Urothelium cell line (cell line): ENCODE measurements around the gene SLC19A1.

ENCODE experiments used
- DNase-seq: peaks from one replicate; pipeline ENCODE4 v3.0.0; 2011; ENCODE audit warnings: low spot score, mixed read lengths
- FAIRE-seq: peaks from 2 replicates; lab custom pipeline; 2011; peaks lifted over from hg19 to GRCh38; lab: Jason Lieb, UNC

SLC19A1 gene

DNA sequence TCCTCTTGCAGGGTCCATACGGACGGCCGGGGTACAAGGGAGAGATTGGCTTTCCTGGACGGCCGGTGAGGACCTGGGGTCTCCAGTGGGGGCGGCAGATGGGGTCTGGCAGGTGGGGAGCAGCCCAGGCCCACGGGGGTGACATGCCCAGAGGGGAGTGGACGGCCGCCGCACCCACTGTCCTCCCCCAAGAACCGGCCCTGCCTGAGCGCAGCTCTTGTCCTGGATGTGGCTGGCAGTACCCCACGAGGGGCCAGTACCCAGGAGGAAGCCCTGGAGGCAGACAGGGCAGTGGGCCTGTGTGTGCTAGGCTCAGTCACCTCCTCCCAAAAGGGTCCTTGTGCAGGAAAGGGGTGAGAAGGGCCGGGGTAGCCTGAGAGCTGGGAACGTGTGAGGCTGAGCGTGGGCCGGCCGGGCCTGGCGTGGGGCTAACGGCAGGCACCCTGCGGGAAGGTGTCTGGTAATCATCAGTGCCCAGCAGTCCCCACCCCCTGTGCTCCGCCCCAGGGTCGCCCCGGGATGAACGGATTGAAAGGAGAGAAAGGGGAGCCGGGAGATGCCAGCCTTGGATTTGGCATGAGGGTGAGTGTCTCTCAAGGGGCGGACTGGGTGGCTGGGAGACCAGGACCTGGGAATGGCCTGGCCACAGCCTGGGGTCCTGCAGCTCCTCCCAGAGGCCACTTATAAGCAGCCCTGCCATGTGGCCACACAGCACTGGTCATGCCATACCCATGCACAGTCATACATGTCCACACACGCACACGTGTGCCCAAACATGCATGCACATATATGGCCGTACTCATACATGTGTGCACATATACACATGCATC, 47.2 kb downstream of the SLC19A1 start:
- DNase-seq (no peak), FAIRE-seq (peak; percentile 65)

DNA sequence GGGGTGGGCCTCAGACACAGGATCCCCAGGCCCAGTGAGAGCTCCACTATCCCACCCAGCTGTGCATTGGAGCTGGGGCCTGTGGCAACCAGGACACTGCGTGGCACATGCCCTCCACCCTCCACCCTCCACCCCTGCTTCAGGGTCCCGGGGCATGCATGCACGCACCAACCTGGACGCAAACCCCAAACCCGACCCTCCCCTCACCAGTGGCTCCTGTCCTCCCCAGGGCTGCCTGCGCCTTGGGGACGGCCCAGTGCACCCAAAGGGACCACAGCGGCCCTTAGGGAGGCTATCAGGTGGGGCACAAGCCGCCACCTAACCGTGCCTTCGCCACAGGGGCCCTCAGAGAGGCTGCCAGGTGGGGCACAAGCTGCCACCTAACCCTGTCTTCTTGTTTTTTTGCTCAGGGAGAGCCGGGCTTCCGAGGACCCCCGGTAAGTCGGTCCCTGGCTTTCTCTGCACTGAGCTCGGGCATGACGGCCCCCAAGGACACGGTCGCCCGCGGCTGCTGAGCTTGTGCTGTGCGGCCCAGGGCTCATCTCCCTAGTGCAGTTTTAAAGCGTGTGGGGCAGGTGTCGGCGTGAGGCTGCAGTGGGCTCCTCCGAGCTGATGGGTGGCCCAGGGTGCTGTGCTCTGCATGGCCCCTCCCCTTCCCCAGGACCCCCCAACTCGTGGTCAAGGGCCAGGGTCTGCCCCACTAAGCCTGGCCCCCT, 47.9 kb downstream of the SLC19A1 start:
- DNase-seq (no peak), FAIRE-seq (no peak)

DNA sequence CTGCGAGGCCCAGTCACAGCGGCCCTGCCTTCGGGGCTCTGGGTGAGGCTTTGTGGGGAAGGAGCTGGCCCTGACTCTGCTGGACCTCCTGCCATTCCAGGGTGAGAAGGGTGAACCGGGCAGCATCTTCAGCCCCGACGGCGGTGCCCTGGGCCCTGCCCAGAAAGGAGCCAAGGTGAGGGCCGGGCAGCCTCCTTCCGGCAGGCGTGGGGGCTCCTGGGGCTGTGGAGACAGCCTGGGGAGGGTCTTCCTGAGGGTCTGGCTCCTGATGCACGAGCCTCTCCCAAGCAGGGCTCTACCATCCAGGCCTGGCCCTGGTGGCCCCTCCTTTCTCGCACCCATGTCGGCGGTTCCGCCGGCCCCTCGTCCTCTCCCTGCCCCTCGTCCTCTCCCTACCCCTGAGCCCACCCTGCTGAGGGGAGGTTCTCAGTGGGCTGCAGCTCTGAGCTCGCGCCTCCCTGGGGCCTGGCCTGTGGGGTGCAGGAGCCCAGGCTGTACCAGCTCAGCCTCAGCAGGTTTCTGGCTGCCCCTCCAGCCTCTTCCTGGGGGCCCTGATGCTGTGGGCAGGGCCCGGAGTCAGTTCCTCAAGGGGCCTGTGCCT, 48.7 kb downstream of the SLC19A1 start:
- no peak for FAIRE-seq
- no peak for DNase-seq

DNA sequence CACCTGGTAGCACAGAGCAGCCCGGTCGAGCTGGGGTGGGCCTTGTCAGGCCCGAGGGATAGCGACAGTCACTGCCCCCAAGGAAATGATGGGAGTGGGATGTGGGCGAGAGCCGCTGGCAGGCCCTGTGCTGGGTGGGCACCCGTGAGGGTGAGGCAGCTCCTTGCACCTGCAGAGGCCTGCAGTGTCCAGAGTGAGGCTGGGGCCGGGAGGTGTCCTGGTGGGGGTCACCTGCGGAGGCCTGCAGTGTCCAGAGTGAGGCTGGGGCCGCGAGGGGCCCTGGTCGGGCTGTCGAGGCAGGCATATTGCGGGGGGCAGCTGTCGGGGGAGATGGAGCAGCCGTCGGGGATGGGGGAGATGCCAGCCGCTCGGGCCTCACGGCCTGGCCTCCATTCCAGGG, 49.5 kb downstream of the SLC19A1 start:
- DNase-seq = no peak
- no peak for FAIRE-seq

DNA sequence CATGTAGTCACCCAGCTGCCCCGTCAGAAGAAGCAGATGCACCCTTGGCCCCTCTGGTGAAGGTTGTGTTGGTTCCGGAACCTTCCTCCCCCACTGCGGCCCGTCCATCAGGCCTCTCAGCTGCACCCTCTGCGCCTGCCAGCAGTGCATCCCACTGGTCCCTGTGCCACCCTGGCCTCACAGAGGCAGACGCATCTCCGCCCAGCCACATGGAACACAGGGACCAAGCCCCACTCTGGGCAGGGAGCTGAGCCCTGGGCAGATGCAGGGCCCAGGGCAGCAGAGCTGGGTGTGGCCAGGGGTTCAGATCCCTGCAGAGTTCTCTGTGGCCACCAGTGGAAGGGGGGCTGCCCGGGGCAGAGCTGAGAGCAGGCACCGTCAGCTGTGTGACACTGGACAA, 50.6 kb downstream of the SLC19A1 start:
- FAIRE-seq = no peak

DNA sequence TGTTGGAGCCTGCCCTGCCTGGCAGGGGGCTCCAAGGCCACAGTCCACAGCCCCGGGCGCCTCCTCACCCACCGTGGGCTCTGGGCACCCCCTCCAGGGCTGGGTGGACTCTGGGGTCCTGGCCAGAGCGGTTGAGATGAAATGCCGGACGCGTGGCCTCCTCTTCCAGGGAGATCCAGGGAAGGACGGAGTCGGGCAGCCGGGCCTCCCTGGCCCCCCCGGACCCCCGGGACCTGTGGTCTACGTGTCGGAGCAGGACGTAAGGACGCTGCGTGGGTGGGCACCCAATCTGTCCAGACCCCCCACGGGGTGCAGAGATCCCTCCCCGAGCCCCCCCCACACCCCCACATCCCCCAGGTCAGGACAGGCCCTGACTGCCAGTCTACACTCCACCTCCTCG, 51.2 kb downstream of the SLC19A1 start:
- FAIRE-seq (no peak), DNase-seq (no peak)

More for the DNA sequence above, 50.6 kb downstream of the SLC19A1 start:
- no peak for DNase-seq

DNA sequence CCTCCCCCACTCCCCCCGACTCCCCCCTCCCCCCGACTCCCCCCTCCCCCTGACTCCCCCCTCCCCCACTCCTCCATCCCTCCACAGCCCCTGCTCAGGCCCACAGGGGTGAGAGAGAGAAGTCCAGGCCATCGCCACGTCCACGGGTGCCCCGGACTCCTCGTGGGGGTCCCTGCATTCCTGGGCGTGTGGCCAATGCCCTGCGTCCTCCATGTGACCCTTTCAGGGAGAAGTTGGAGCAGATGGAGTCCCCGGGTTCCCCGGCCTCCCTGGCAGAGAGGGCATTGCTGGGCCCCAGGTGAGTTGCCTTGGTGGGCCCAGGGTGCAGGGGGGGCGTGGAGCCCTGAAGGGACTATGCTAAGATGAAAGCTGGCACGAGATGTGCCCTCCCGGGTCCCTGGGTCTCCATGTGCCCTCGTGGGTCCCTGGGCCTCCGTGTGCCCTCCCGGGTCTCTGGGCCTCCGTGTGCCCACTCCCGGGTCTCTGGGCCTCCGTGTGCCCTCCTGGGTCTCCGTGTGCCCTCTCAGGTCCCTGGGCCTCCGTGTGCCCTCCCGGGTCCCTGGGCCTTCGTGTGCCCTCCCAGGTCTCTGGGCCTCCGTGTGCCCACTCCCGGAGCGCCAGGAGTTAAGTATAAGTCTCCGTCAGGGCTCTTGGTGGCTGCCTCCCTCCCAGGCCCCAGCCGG, 52.0 kb downstream of the SLC19A1 start:
- FAIRE-seq = no peak
- no peak for DNase-seq

DNA sequence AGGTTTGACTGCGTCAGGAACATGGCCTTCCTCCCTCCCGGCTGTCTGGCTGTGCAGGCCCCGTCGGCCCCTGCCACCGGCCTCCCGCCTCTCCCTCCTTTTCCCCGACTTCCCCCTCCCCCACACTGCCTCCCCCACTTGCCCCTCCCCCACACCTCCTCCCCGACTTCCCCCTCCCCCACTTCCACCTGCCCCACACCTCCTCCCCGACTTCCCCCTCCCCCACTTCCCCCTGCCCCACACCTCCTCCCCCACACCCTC, 52.6 kb downstream of the SLC19A1 start:
- FAIRE-seq (no peak), DNase-seq (no peak)

DNA sequence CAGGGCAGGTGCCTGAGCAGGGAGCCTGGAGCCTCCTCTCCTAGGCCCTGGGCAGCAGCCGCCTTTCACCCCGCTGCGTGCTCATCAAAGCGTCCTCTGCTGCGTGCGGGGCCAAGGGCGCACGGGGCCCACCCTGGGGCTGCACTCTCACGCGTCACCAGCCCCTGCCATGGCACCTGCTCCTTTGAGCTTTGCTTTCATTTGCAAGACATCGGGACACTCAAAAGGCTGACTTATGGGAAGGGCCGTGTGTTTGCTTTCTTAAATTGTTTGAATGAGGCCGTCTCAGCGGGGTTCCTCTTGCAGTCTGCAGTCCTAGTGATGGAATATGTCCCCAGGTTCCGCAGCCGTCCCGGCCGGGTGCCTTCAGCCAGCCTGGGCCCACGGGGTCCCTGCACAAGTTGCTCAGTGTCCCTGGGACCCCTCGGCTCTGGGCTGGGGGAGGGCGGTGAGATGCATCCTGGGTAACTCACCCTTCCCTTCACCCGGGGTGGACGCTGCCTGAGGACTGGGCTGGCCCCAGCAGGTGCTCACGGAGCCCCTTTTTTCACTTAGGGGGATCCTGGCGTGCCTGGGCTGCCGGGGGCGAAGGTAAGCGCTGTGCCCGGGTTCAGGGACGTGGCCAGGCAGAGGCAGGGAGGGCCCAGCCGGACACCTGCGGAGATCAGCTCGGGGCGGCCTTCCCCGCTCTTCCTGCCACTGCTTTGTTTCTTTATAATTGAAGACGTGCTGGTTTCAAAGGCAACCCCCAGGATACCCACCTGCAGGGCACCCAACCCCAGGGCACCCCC, 53.1 kb downstream of the SLC19A1 start:
- FAIRE-seq (no peak), DNase-seq (no peak)

DNA sequence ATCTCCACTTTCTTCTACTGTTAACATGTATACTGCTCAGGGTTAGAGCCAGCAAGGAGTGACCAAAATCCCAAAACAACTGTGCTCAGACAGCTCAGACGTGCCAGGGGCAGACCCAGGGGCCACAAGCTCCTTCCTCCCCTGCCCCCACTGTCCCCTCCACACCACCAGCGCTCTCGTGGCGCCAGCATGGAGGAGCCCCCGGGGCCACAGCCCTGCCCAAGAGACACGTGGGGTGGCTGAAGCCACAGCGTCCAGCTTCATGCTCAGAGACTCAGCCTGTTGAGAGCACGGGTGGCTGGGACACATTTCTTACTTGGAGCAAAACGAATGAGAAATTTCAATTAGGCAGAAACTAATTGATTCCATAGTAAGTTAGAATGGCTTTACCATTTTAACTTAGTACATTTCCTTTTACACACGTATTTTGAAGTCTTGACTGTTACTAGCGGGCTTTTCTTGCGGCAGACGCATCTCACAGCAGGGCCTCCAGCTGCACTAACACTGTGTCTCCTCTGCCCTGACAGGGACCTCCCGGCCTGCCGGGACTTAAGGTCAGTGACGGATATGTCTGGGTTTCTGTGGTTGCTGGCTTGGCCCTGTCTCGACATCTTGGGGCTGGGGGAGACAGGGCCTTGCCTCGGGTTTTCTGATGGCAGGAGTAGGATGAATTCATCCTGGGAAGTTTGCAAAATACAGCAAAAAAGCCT, 54.2 kb downstream of the SLC19A1 start:
- no peak for FAIRE-seq
- no peak for DNase-seq

DNA sequence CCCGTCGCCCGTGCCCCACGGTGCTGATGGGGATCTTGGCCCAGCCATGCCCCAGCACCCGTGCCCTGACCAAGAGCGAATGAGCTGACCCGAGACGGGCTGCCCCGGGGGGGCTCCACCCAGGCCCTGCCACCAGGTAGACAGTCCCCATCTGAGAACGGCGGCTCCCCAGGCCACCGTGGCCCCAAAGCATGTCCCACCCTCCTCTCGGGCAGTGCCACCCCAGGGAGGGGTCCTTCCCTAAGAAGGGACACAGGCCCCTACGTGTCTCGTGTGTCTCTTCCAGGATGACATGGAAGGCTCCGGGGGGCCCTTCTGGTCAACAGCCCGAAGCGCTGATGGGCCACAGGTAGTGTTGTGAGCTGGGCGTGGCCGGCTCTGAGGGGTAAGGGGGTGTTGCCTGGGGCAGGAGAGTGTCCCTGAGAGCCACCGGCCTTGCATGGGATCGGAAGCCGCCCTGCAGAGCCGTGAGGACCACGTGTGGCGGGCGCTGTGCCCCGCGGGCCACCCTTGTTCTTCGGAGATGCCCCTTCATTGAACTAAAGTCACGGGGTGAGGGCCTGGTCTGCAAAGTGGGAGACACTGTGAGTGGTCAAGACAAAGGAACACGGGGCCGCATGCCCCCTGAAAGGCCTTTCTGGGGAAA, 55.0 kb downstream of the SLC19A1 start:
- DNase-seq (no peak), FAIRE-seq (no peak)

DNA sequence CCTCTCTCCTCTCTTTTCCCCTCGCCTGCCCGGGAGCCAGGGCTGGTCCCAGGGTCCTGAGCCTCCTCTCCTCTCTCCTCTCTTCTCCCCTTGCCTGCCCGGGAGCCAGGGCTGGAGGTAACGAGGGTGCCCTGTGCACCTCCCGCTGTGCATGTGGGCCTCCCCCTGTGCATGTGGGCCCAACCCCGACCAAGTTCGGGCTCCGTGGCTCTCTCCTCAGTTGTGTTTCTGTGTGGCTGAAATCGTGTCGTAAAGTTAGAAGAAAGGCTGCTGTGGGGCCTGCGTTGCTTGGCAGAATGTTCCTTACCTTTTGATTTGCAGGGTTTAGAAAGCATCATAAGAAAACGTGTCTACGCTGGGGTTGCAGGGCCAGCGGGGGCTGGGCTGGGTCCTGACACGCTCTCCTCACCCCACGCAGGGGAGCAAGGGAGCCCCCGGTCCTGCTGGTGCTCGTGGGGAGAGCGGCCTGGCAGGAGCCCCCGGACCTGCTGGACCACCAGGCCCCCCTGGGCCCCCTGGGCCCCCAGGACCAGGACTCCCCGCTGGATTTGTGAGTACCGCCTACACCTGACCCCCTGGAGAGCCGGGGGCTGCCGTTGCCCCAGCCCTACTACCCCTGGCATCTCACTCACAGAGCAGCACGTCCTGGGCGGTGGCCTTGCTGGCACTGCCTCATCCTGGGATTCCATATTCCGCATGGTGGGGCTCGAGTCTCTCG, 55.6 kb downstream of the SLC19A1 start:
- DNase-seq (no peak), FAIRE-seq (no peak)

DNA sequence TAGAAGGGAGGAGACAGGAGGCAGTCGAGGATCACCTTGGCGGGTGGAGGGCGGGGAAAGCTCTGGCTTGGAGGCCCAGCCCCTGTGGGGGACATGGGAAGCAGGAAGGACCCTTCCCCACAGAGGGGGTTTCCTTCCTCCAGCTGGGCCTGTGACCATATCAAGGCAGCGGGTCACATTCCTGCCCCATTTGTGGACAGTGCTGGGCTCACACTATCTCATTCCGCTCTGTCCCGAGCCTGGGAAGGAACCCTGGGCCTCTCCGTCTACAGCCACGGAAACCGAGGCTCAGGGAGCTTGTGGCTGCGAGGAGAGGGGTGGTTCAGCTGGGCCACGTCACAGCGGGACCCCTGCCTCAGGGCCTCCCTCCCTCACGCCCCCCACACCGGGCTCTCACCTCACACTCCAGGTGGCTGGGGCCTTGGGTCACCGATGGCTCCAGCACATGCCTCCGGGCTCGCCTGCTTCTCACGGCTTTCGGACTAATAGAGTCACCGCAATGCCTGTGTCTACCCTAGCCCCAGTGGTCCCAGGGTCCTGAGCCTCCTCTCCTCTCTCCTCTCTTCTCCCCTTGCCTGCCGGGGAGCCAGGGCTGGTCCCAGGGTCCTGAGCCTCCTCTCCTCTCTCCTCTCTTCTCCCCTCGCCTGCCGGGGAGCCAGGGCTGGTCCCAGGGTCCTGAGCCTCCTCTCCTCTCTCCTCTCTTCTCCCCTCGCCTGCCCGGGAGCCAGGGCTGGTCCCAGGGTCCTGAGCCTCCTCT, 56.4 kb downstream of the SLC19A1 start:
- DNase-seq (no peak), FAIRE-seq (no peak)

DNA sequence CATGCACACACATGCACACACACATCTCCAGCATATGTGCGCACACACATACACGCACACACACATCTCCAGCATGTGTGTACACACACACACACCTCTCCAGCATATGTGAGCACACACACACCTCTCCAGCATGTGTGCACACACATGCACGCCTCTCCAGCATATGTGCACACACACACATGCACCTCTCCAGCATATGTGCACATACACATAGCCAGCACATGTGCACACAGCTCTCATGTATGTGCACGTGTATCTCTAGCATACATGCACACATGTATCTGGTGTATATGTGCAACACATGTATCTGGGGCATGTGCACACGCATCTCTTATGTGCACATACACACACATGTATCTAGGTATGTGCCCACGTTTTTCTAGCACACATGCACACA, 57.9 kb downstream of the SLC19A1 start:
- DNase-seq (no peak), FAIRE-seq (no peak)

DNA sequence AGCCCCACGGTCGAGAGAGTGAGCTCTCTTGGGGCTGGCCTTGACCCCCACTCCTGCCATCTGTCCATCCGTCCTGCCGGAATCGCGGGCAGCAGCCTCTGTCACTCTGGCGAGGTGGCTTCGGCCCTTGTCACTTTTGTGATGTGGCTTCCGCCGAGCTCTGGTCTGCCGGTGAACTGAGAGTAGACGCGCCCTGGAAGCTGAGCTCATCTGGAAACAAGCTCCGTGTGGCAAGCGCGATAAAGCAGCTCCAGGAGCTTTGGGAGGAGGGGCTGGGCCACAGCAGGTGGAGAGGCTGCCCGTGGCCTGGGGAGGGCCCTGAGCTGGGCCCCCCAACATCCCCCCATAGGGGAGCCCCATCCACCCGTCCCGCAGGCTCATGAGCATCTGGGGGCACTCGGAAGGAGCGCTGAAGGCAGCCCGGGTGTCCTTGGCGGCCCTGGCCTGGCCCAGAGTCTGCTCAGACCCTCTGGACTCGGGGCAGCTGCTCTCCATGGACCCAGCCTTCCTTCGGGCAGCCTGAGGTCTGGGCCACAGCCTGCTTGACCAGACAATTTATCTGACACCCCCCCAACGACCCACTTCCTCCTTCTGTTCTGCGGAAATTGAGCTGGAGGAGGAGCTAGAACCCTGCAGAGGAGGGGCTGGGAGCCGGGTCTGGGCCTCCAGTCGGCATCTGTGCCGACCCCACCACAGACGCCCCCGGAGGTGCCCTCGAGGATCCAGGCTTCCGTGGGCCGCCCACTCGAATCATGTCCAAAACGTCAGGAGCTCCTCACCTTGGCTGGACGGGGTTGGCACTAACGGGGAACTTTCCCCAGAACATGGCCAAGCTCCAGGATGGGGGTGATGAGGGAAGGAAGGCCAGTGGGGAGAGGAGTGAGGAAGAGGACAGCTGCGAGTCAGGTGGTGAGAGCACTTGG, 59.1 kb downstream of the SLC19A1 start:
- FAIRE-seq (no peak), DNase-seq (no peak)

DNA sequence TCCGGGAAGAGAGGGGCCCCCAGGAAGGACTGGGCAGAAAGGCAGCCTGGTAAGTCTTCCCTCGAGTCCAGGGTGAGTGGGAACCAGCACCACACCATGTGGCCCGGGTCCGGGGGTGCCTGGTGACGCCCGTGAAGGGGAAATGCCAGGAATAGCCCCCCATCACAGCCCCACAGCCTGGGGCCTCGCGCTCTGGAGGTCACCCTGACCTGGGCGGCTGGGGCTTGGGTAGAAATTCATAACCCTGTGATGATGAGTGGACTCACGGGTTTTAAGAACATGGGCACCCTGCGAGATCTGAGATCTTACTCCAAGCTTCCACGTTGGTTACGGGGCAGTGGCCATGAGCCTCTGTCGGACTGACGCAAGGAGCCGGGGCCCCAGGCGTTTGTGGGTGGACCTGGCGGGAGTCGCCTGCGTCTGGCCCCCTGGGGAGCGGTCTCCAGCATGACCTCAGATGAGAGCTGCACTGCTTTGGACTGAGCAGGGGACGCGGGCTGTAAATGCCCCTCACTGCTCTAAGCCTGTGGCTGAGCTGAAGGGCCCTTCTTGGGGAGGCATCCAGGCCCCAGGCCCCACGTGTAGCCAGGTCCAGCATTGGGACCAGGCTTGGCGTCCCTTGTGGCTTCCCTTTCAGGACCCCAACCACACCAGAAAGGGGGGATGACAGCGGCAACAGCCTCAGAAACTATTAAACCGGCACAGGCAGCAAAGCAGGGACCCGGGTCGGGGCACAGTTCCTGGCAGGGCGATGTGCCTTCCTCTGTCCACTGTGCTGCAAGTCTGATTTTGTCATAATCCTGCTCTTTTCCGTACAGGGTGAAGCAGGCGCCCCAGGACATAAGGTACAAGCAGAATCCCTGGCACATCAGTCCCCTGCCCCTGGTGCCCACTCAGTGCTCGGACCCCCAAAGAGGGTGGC, 60.0 kb downstream of the SLC19A1 start:
- DNase-seq (no peak), FAIRE-seq (no peak)
